SK-N-SH (cell line): ENCODE measurements around the gene LONP2. TPM values are rescaled to one million over a fixed set of nuclear protein-coding genes. Genes with fewer than 3 reads are reported as not detected.

Source experiments
- CTCF ChIA-PET: fragments of 300-600, 350-600 bp; formaldehyde crosslinking; extraction: SDS; loops from one replicate; lab custom pipeline; 2021; lab: Yijun Ruan, JAX
- POLR2A ChIA-PET: fragments of 350-600 bp; sonication (Branson Sonifier 250); formaldehyde crosslinking; extraction: SDS; loops from one replicate; lab custom pipeline; 2020; ENCODE audit warnings: antibody characterized with exemption, inconsistent platforms; lab: Yijun Ruan, JAX
- DNase-seq: peaks from one replicate; pipeline ENCODE4 v3.0.0; 2012
- H2AFZ ChIP-seq: fragments of 200-600 bp; sonication (generic); 2 replicates; pipeline ENCODE4 v1.8.1; 2016; ENCODE audit warnings: antibody characterized with exemption, mild to moderate bottlenecking, low read depth
- H3F3A ChIP-seq: fragments of 200-600 bp; sonication (generic); replicated peaks from 2 replicates; pipeline ENCODE3; 2016; ENCODE audit warnings: antibody characterized with exemption, mild to moderate bottlenecking; ENCODE audit not compliant: insufficient read depth
- H3K27ac ChIP-seq, 2 experiments: fragments of 200-500 bp in 1 of 2; fragments of 200-600 bp in 1 of 2; sonication (Bioruptor generic) in 1 of 2; sonication (generic), shearing (Covaris generic) in 1 of 2; 2 replicates each; pipeline versions ENCODE4 v1.5.1 to v1.6.1; 2014 to 2016; ENCODE audit warnings: low read depth in 2 of 2, inconsistent platforms in 1 of 2, low read length in 1 of 2, mild to moderate bottlenecking in 1 of 2, mixed read lengths in 1 of 2
- H3K27me3 ChIP-seq: fragments of 200-600 bp; sonication (generic), shearing (Covaris generic); 2 replicates; pipeline ENCODE4 v1.6.1; 2016; ENCODE audit warnings: mixed run types; ENCODE audit not compliant: insufficient read depth
- H3K36me3 ChIP-seq, 2 experiments: fragments of 200-500 bp in 1 of 2; fragments of 200-600 bp in 1 of 2; sonication (Bioruptor generic) in 1 of 2; sonication (generic) in 1 of 2; replicated peaks in 1 of 2; 2 replicates each; pipeline versions ENCODE3 to v1.5.1; 2014 to 2016; ENCODE audit warnings: low read length in 1 of 2, mild to moderate bottlenecking in 1 of 2; ENCODE audit not compliant: insufficient read depth in 2 of 2, control insufficient read depth in 1 of 2
- H3K4me1 ChIP-seq, 2 experiments: fragments of 200-500 bp in 1 of 2; fragments of 200-600 bp in 1 of 2; sonication (Bioruptor generic) in 1 of 2; sonication (generic), shearing (Covaris generic) in 1 of 2; 2 replicates each; pipeline versions ENCODE4 v1.5.1 to v1.6.1; 2014 to 2016; ENCODE audit warnings: low read depth in 1 of 2, low read length in 1 of 2, mixed run types in 1 of 2; ENCODE audit not compliant: insufficient read depth in 2 of 2, control insufficient read depth in 1 of 2
- H3K4me2 ChIP-seq: fragments of 200-600 bp; sonication (generic), shearing (Covaris generic); 2 replicates; pipeline ENCODE4 v1.6.1; 2017; ENCODE audit warnings: mixed run types
- H3K4me3 ChIP-seq, 2 experiments: fragments of 200-500 bp in 1 of 2; fragments of 200-600 bp in 1 of 2; sonication (Bioruptor generic) in 1 of 2; sonication (generic), shearing (Covaris generic) in 1 of 2; 2 replicates each; pipeline versions ENCODE4 v1.5.1 to v1.8.1; 2014 to 2016; ENCODE audit warnings: low read depth in 2 of 2, inconsistent platforms in 1 of 2, low read length in 1 of 2, mild to moderate bottlenecking in 1 of 2, mixed read lengths in 1 of 2, moderate library complexity in 1 of 2
- H3K79me2 ChIP-seq: fragments of 200-600 bp; sonication (generic); 2 replicates; pipeline ENCODE4 v1.8.1; 2017; ENCODE audit warnings: mild to moderate bottlenecking; ENCODE audit not compliant: insufficient read depth
- H3K9ac ChIP-seq: fragments of 200-600 bp; sonication (generic); 2 replicates; pipeline ENCODE4 v1.6.1; 2017; ENCODE audit warnings: mixed run types
- H3K9me2 ChIP-seq: fragments of 200-600 bp; sonication (generic); 2 replicates; pipeline ENCODE4 v1.6.1; 2017; ENCODE audit warnings: mixed run types
- H3K9me3 ChIP-seq: fragments of 200-600 bp; sonication (generic); 2 replicates; pipeline ENCODE4 v1.6.1; 2017; ENCODE audit warnings: mixed run types, mild to moderate bottlenecking, moderate library complexity
- H4K20me1 ChIP-seq: fragments of 200-600 bp; sonication (generic); 2 replicates; pipeline ENCODE4 v1.6.1; 2017; ENCODE audit warnings: mild to moderate bottlenecking, mixed run types; ENCODE audit not compliant: insufficient read depth
- ELF1 ChIP-seq: IDR thresholded peaks from 2 replicates; pipeline ENCODE4 v1.4.0; 2012
- GABPA ChIP-seq: IDR thresholded peaks from 2 replicates; pipeline ENCODE4 v1.4.0; 2012; ENCODE audit warnings: low read depth, mild to moderate bottlenecking
- MEF2A ChIP-seq: IDR thresholded peaks from 2 replicates; pipeline ENCODE4 v1.4.0; 2012; ENCODE audit warnings: low read depth, borderline replicate concordance
- MXI1 ChIP-seq: IDR thresholded peaks from 2 replicates; pipeline ENCODE4 v1.6.1; 2012; ENCODE audit warnings: mild to moderate bottlenecking, low read depth, low read length, improper control_type of control experiment
- NFIC ChIP-seq: IDR thresholded peaks from 2 replicates; pipeline ENCODE4 v1.4.0; 2012; ENCODE audit warnings: borderline replicate concordance
- SIN3A ChIP-seq: IDR thresholded peaks from 2 replicates; pipeline ENCODE4 v1.6.1; 2012; ENCODE audit warnings: low read depth, mild to moderate bottlenecking, low read length, moderate library complexity, borderline replicate concordance
- TAF1 ChIP-seq: IDR thresholded peaks from 2 replicates; pipeline ENCODE4 v1.6.1; 2012; ENCODE audit warnings: low read depth, mild to moderate bottlenecking, low read length, moderate library complexity, borderline replicate concordance
- TCF12 ChIP-seq: IDR thresholded peaks from 2 replicates; pipeline ENCODE4 v1.4.0; 2012
- TEAD4 ChIP-seq: IDR thresholded peaks from 2 replicates; pipeline ENCODE4 v1.4.0; 2012; ENCODE audit warnings: mild to moderate bottlenecking, borderline replicate concordance; ENCODE audit not compliant: insufficient read depth
- WGBS: methylation state at CpG from one replicate; pipeline ENCODE4 v1.1.6; 2017; ENCODE audit warnings: low lambda C conversion rate; 5-methylcytosine and 5-hydroxymethylcytosine counted together
- polyA plus RNA-seq, 3 experiments: library from polyadenylated mRNA; depleted of rRNA; stranded (reverse); fragments of >200 nt; gene quantifications; 2 replicates each; pipeline ENCODE4 v1.2.3, GENCODE V29; 2012
- TF ChIP-seq, protein P1 (sequence below): fragments of 150-350 bp; IDR thresholded peaks from 2 replicates; pipeline ENCODE4 v1.6.1; 2017; ENCODE audit warnings: antibody characterized with exemption, low read length, low read depth, borderline replicate concordance
- TF ChIP-seq, protein P2 (sequence below): IDR thresholded peaks from 2 replicates; pipeline ENCODE4; 2012
- TF ChIP-seq, protein P3 (sequence below): IDR thresholded peaks from 2 replicates; pipeline ENCODE4 v1.4.0; 2012; ENCODE audit warnings: low read depth

LONP2 gene
- polyA plus RNA-seq, 1 of the 3 experiments (the other 2 are of a cell fraction): 22.4 TPM

DNA sequence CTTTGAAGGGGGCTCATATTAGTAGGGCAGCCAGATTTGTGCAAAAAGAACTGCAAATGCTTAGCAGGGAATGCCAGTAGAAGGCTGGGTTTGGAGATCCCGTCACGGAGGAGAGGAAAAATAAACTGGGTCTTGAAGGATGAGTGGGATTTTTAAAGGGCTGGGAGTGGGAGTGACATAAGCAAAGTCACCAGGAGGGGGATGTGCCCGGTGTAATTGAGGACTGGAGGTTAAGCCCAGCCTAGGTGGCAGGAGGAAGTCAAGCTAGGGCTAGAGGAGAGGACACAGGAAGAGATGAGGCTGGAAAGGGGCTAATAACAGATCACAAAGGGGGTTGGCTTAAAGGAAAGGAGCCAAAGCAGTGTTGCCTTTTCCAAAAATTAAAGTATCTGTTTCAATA, 23.2 kb upstream of the LONP2 start (continued):
- TF ChIP-seq TEAD4: no peak
- TF ChIP-seq, protein P1, sequence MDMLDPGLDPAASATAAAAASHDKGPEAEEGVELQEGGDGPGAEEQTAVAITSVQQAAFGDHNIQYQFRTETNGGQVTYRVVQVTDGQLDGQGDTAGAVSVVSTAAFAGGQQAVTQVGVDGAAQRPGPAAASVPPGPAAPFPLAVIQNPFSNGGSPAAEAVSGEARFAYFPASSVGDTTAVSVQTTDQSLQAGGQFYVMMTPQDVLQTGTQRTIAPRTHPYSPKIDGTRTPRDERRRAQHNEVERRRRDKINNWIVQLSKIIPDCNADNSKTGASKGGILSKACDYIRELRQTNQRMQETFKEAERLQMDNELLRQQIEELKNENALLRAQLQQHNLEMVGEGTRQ: no peak
- TF ChIP-seq NFIC: no peak
- TF ChIP-seq TAF1: no peak
- TF ChIP-seq, protein P2, sequence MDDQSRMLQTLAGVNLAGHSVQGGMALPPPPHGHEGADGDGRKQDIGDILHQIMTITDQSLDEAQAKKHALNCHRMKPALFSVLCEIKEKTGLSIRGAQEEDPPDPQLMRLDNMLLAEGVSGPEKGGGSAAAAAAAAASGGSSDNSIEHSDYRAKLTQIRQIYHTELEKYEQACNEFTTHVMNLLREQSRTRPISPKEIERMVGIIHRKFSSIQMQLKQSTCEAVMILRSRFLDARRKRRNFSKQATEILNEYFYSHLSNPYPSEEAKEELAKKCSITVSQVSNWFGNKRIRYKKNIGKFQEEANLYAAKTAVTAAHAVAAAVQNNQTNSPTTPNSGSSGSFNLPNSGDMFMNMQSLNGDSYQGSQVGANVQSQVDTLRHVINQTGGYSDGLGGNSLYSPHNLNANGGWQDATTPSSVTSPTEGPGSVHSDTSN: no peak
- no peak for TF ChIP-seq MEF2A
- TF ChIP-seq SIN3A: no peak
- no peak for TF ChIP-seq MXI1
- TF ChIP-seq ELF1: no peak
- TF ChIP-seq GABPA: no peak
- TF ChIP-seq, protein P3, sequence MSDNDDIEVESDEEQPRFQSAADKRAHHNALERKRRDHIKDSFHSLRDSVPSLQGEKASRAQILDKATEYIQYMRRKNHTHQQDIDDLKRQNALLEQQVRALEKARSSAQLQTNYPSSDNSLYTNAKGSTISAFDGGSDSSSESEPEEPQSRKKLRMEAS: no peak

DNA sequence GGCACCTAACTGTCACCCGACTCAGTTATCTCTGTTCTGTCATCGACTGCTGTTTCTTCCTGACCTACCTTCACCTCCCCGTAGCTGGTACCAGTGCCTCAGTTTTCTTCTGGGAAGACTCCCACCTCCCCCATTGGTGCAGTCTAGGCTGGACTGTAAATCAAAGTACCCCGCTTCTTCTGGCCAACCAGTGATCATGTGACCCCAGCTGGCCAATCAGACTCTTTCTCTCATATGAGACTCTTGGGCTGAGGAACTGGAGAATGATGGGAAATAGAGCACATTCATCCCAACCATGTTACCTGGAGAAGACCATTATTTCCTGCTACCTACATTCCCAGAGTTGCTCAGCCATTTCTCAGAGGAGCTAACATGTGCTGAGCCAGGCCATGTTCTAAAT, 20.6 kb upstream of the LONP2 start:
- 94% methylated on average over 4 of the region's 4 CpGs for WGBS
- no peak overlapping the region for H3K4me2 ChIP-seq
- TF ChIP-seq, protein P2: no peak
- no peak overlapping the region for H3K27ac ChIP-seq
- no peaks in the 10 kb centered on the region for H4K20me1 ChIP-seq
- H3K4me3 ChIP-seq: no peak overlapping the region
- no peaks in the 10 kb centered on the region for H3K9me3 ChIP-seq
- peaks cover 0 to 2% of the 10 kb centered on the region in 2 experiments; a peak in 1 of 4 replicates for H3K4me1 ChIP-seq
- H3K79me2 ChIP-seq: no peaks in the 10 kb centered on the region
- CTCF ChIA-PET: interaction anchor here (0.7 to 1.2 kb wide), 3 partner anchors 9 to 1361 kb away, joined by 3 read pairs; no protein-coding TSS in a partner anchor
- DNase-seq: no peak
- no peaks in the 10 kb centered on the region for H3K9me2 ChIP-seq
- no peaks in the 10 kb centered on the region for H3F3A ChIP-seq
- POLR2A ChIA-PET: no interaction called here
- H3K36me3 ChIP-seq: no peaks in the 10 kb centered on the region
- no peaks in the 10 kb centered on the region for H3K27me3 ChIP-seq
- no peak overlapping the region for H2AFZ ChIP-seq
- no peak overlapping the region for H3K9ac ChIP-seq

DNA sequence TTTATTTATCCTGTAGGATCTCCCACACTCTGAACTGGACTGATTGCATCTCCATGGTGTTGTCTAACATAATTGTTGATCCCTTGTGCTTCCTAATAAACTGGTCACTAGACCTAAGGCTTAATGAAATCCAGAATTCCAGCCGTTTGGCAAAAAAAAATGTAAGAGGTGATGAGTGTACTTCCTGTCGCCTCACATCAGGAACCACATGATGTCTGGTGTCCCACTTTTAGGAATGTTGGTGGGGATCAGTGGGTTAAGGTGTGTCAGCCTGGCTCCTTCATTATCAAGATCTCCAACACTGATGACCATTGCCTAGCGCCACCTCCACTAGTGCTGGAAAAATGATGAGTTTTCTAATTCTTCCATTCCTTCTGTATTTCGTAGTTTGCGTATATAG, 18.6 kb upstream of the LONP2 start:
- Histone ChIP-seq H3K4me2 (no peak overlapping the region), H2AFZ (no peak overlapping the region), H3K27me3 (no peaks in the 10 kb centered on the region), H3K27ac (no peak overlapping the region), H3K9ac (no peak overlapping the region), H3K9me2 (no peaks in the 10 kb centered on the region), H3K36me3 (no peaks in the 10 kb centered on the region), H3K79me2 (no peaks in the 10 kb centered on the region), H3F3A (no peaks in the 10 kb centered on the region), H3K4me3 (no peak overlapping the region), H3K9me3 (no peaks in the 10 kb centered on the region), H3K4me1 (peaks cover 0 to 2% of the 10 kb centered on the region in 2 experiments; a peak in 1 of 4 replicates), H4K20me1 (no peaks in the 10 kb centered on the region)
- peak; percentile 40; the same call in 1 of the 2 replicates for TF ChIP-seq TCF12
- TF ChIP-seq, protein P1: no peak
- POLR2A ChIA-PET: no interaction called here
- CTCF ChIA-PET: no interaction called here
- DNase-seq: no peak
- WGBS: 55% methylated on average over 5 of the region's 5 CpGs
